HG02973 (cell line): Measurements from ENCODE around the gene KCNN3.
A peak's percentile ranks its signal among the peaks of the same experiment; 100 is the strongest.

ENCODE experiments used
- ATAC-seq: cut with Tn5 transposase; IDR thresholded peaks from one replicate; pipeline ENCODE4 v1.9.1; 2021; ENCODE audit warnings: moderate library complexity; ENCODE audit not compliant: unreplicated experiment

KCNN3 gene

GRCh38 chr1:154775621-154776605 is 94.2 kb downstream of the KCNN3 start:
- no peak for ATAC-seq

- ATAC-seq, result no peak
Observed at GRCh38 chr1:154774175-154774855, 95.8 kb downstream of the KCNN3 start.

- no peak for ATAC-seq
Observed at GRCh38 chr1:154773551-154773950, 96.5 kb downstream of the KCNN3 start.

- ATAC-seq, result no peak
Observed at GRCh38 chr1:154772606-154773506, 97.2 kb downstream of the KCNN3 start.

GRCh38 chr1:154772056-154772455 is 98.0 kb downstream of the KCNN3 start:
- ATAC-seq, result no peak

- ATAC-seq, result no peak
Observed at GRCh38 chr1:154770897-154771594, 99.0 kb downstream of the KCNN3 start.

GRCh38 chr1:154769193-154769895 is 100.7 kb downstream of the KCNN3 start:
- ATAC-seq, result no peak

GRCh38 chr1:154768456-154769125 is 101.5 kb downstream of the KCNN3 start:
- no peak for ATAC-seq

- no peak for ATAC-seq
Observed at GRCh38 chr1:154767315-154768240, 102.5 kb downstream of the KCNN3 start.

- no peak for ATAC-seq
Observed at GRCh38 chr1:154765970-154766369, 104.1 kb downstream of the KCNN3 start.

- no peak for ATAC-seq
Observed at GRCh38 chr1:154764773-154765172, 105.3 kb downstream of the KCNN3 start.

GRCh38 chr1:154764181-154764580 is 105.9 kb downstream of the KCNN3 start:
- no peak for ATAC-seq

- peak; percentile 51 for ATAC-seq
Observed at GRCh38 chr1:154760469-154760933, 109.6 kb downstream of the KCNN3 start.

- no peak for ATAC-seq
Observed at GRCh38 chr1:154759793-154760192, 110.3 kb downstream of the KCNN3 start.

GRCh38 chr1:154759196-154759595 is 110.9 kb downstream of the KCNN3 start:
- no peak for ATAC-seq

- no peak for ATAC-seq
Observed at GRCh38 chr1:154758346-154758745, 111.7 kb downstream of the KCNN3 start.

- ATAC-seq, result no peak
Observed at GRCh38 chr1:154756793-154757548, 113.1 kb downstream of the KCNN3 start.
